ENCODE data around the gene ZNF536. TPM values are rescaled to one million over a fixed set of nuclear protein-coding genes. Genes with fewer than 3 reads are reported as not detected.

Gene ZNF536
- total RNA-seq, 1 experiment from 2014 or later: 0.41 TPM

DNA sequence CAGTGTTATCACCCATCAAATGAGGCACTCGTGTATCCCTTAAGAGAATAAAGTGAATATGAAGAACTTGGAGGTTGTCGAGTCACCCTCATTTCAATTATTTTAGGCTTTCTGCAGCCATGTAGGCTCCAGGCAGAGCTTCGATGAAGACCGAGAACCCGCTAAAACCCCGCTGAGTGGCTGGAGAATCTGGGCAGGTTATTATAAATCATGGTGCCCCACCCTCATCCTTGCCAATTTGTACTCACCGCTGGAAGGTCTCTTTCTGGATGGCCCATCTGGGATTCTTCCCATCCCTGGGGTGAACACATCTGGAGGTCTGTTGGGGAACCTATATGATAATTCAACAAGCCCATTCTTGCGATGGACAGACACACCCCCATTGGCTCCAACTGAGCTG is 190.8 kb downstream of the ZNF536 start:
- DNase-seq (ENCODE audit: low spot score): no peak

GRCh38 chr19:30563691-30564090 is 191.5 kb downstream of the ZNF536 start:
- DNase-seq (ENCODE audit: low spot score): no peak

- no peak for DNase-seq (ENCODE audit: low spot score)
Measured at GRCh38 chr19:30564551-30565011, 192.4 kb downstream of the ZNF536 start.

DNA sequence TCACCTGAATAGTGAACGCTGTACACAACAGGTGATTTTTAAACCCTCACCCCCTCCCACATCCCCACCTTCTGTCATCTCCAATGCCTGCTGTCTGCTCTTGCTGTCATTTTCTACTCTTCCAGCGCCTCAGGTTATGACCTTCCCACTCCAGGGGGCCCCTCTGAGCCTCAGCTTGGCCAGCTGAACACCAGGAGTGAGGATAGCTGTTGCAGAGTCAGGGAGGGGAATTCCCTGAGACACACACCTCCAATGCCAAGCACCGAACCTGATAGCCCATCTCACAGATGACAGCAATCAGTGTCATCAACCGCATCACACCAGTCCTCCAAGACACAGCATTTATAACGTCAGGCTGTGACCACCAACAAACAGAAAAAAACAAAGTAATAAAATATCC is 193.5 kb downstream of the ZNF536 start:
- no peak for DNase-seq (ENCODE audit: low spot score)

GRCh38 chr19:30566681-30567420 is 194.7 kb downstream of the ZNF536 start:
- DNase-seq (ENCODE audit: low spot score): no peak

GRCh38 chr19:30567536-30568232 is 195.5 kb downstream of the ZNF536 start:
- no peak for DNase-seq (ENCODE audit: low spot score)

DNA sequence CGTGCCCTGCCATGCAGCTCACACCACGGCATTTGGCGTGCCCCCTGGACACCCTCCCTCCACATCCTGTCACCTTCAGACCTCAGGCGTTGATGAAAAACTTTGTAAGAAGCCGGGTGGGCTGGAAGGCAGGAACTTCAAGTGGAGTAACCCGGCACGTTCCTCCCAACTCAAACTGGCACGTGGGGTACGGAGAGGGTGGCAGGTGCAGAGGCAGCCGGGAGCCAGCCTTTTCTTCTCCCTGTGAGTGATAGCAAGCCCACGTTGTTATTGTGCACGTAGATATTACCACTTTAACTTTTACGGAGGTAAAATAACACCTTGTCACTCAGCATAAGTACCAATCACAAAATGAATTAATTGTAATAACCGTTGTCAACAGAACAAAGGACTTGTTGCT is 198.0 kb downstream of the ZNF536 start:
- DNase-seq (ENCODE audit: low spot score): no peak

- DNase-seq (ENCODE audit: low spot score): no peak
Measured at GRCh38 chr19:30577551-30578105, 205.4 kb downstream of the ZNF536 start.

DNA sequence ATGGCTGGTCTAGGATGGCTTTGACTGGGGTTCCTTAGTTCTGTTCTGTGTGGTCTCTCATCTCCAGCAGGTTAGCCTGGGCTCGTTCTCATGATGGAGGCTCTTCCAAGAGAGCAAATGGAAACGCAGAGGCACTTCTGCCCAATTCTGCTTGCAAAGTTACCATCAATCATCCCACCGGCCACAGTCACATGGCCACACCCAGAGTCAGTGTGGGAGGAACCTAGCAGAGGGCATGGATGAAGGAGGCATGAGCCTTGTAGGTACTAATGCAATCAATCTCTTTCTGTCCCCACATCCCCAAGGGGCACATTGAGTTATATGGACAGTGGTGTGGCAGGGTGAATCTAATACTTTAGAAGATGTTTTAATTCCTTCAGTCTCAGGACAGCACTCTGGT is 207.2 kb downstream of the ZNF536 start:
- DNase-seq (ENCODE audit: low spot score): no peak

GRCh38 chr19:30580673-30581072 is 208.5 kb downstream of the ZNF536 start:
- no peak for DNase-seq (ENCODE audit: low spot score)

GRCh38 chr19:30584090-30584489 is 211.9 kb downstream of the ZNF536 start:
- DNase-seq (ENCODE audit: low spot score): no peak

GRCh38 chr19:30587869-30588268 is 215.7 kb downstream of the ZNF536 start:
- no peak for DNase-seq (ENCODE audit: low spot score)

GRCh38 chr19:30590596-30591229 is 218.5 kb downstream of the ZNF536 start:
- DNase-seq (ENCODE audit: low spot score): no peak

DNA sequence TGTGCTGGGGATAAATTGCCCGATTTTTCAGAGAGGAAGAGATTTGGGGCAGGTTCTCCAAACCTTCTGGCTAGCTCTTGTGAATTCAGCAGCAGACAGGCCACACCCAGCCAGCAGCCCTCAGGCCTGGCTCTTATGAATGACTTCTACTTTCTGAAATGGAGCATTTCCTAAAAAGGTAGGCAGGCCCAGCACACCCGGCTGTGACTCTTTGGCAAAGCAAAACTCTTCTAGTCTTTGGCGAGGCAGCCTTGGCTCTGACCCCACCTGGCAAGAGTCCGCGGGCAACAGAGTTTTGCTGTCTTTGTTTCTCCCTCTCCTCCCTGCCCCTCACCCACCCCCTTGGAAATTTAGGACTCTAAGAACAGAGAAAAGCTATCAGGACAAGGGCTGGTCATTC is 221.2 kb downstream of the ZNF536 start:
- DNase-seq (ENCODE audit: low spot score): no peak

DNA sequence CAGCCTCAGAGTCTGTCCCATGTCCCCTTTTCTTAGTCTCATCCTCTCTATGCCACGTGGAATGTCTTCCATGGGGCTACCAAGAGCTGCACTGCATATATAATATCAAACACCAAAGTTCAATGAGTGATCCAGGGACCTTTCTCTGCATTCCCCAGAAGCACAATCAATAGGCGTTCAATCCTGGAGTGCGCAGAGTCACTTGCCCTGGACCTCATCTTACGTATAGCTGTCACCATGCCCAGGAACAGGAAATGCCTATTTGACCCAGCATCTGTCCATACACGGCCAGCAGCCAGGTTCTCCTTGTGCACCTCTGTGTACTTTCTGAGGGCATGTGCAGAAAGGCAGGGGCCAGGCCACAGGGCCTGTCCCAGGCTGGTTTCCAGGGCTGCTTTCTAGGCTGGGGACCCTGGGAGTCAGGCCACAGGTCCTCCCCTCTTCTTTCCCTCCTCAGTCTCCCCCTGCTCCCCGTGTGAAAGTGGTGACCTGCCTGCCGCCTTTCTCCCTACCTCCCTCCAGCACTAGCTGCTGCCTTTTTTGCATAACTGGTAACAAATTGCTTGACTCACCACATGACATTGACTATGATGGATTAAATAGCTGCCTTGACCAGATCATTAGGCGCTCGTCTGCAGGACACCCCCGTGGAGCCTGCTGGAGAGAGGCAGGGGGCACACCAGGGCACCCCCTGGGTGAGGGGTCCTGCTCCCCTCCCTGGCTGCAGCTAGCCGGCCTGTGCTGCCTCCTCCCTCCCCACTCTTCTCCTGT is 222.0 kb downstream of the ZNF536 start:
- no peak for DNase-seq (ENCODE audit: low spot score)

DNA sequence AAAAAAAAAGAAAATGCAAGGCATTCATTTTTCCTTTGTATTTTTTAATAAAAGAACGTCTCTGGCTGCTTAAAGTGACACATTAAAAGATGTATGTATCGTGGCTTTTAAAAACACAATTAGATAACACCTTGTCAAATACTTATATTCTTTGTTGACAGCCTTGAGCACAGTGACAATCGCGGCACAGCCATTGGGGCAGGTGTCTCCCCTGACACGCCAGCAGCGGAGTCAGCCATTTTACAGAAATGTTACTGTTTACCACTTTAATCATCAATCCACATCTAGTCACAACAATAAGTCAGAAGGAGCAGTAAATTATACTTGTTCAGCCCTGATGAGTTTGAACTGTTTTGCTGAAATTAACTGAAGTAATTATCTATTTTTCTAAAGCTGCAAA is 224.1 kb downstream of the ZNF536 start:
- no peak for DNase-seq (ENCODE audit: low spot score)

GRCh38 chr19:30596813-30597399 is 224.7 kb downstream of the ZNF536 start:
- no peak for DNase-seq (ENCODE audit: low spot score)

DNA sequence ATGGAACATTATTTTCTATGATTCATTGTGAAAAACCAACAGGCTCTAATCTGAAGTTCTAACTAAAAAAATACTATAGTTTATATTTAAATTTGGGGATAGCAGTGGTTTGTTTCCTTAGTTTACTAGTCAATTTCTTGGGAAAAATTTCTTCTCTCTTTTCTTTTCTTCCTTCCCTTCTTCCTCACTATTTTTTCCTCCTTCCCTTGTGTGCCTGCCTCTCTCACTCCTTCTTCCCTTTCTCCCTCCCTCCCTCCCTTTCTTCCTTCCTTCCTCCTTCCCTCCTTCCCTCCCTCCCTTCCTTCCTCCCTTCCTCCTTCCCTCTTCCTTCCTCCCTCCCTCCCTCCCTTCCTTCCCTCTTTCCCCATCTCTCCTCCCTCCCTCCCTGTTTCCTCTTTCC is 226.5 kb downstream of the ZNF536 start:
- no peak for DNase-seq (ENCODE audit: low spot score)

DNA sequence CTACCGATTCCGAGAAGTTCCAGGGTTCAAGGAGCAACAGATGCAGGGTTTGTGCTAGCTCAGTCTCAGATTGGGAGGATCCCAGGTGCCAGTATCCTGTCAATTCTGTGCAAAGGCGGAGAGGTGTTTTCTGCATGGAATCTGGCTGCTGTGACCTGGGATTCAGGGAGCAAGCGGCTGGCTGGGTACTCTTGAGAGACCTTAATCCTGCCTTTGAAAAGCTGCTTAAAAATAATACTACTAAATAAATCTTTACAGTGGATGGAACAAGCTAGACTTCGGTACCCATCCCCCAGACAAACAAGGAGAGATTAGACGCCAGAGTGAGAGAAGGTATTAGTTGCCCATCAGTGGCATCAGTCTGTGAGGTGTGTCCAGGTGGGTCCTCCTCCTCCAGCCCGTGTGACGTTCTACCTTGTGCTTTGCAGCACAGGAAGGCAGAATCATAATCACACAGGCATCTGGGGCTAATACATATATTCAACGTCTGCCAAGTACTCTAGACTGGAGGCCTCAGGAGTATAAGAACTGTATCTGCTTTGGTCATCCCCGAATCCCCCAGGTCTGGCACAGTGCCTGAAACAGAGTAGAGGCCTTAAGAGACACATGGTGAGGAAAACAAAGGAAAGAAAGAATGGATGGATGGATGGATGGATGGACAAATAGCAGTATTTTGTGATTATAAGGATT is 230.6 kb downstream of the ZNF536 start:
- no peak for DNase-seq (ENCODE audit: low spot score)

DNA sequence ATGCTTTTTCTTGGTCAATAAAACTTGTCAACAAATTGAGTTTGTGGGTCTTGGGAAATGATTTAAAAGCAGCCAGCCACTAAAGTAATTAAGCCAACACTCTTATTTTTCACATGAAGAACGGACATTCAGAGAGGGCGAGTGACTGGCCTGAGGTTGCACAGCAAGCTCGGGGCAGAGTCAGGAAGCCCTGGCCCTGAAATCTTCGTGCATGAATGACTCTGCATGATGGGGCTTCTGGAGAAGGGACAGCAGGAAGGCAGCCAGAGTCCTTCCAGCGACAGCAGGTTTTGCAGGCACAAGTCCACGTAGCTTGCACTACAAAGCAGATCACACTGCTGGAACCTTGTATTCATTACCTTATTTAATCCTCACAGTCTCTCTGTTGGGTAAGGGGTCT is 232.5 kb downstream of the ZNF536 start:
- no peak for DNase-seq (ENCODE audit: low spot score)

DNA sequence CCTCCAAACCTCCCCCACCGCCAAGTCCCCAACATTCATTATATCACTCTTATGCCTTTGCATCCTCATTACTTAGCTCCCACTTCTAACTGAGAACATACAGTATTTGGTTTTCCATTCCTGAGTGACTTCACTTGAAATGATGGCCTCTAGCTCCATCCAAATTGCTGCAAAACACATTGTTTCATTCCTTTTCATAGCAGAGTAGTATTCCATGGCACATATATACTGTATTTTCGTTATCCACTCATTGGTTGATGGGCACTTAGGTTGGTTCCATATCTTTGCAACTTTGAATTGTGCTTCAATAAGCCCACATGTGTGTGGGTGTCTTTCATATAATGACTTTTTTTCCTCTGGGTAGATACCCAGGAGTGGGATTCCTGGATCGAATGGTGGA is 233.1 kb downstream of the ZNF536 start:
- DNase-seq (ENCODE audit: low spot score): no peak
